Heart right ventricle (tissue), 16 donors: ENCODE results near the gene COL15A1. TPM values are rescaled to one million over a fixed set of nuclear protein-coding genes. Genes with fewer than 3 reads are reported as not detected.
A peak's percentile ranks its signal among the peaks of the same experiment; 100 is the strongest.

Experiments
- ATAC-seq, 8 donors: fragments of 200-7000 bp; cut with Tn5 transposase; one replicate each; pipeline ENCODE4 v1.9.1; 2020; ENCODE audit warnings: mild to moderate bottlenecking in 8 of 8, moderate library complexity in 8 of 8, moderate number of reproducible peaks in 1 of 8
- DNase-seq, 2 donors: peaks; one replicate each; pipeline ENCODE4 v3.0.0-alpha.2; 2020
- H3K27ac ChIP-seq, 10 donors: fragments of 200-600 bp; sonication (generic) in 2 of 10; one replicate each; pipeline versions ENCODE4 v1.5.0 to v1.8.0; 2020 to 2022; ENCODE audit warnings: mild to moderate bottlenecking in 3 of 10
- H3K27me3 ChIP-seq, 7 donors: fragments of 200-600 bp; one replicate each; pipeline ENCODE4 v1.8.0; 2021 to 2022; ENCODE audit warnings: mild to moderate bottlenecking in 2 of 7
- H3K36me3 ChIP-seq, 9 donors: fragments of 200-600 bp; sonication (generic) in 1 of 9; one replicate each; pipeline versions ENCODE4 v1.5.0 to v1.8.0; 2020 to 2022; ENCODE audit warnings: mild to moderate bottlenecking in 2 of 9
- H3K4me1 ChIP-seq, 9 donors: fragments of 200-600 bp; sonication (generic) in 1 of 9; one replicate each; pipeline versions ENCODE4 v1.5.0 to v1.8.0; 2020 to 2022; ENCODE audit warnings: mild to moderate bottlenecking in 4 of 9
- H3K4me3 ChIP-seq, 10 donors: fragments of 200-600 bp; sonication (generic) in 2 of 10; one replicate each; pipeline versions ENCODE4 v1.5.0 to v1.8.0; 2020 to 2022; ENCODE audit warnings: mild to moderate bottlenecking in 7 of 10, moderate library complexity in 2 of 10
- H3K9me3 ChIP-seq, 11 donors: fragments of 200-600 bp in 10 of 11; sonication (generic) in 2 of 11; one replicate each; pipeline versions ENCODE4 v1.5.0 to v1.8.0; 2013 to 2022; ENCODE audit warnings: mild to moderate bottlenecking in 2 of 11, control low read depth in 1 of 11, moderate library complexity in 1 of 11
- CTCF ChIP-seq, 9 donors: fragments of 200-600 bp; sonication (generic) in 2 of 9; IDR thresholded peaks; one replicate each; pipeline versions ENCODE4 v1.5.0 to v1.8.0; 2021 to 2022; ENCODE audit warnings: antibody characterized with exemption in 9 of 9, mild to moderate bottlenecking in 5 of 9, moderate library complexity in 1 of 9
- WGBS, 2 donors: extraction: QIAGEN DNeasy Blood & Tissue Kit; methylation state at CpG; one replicate each; pipeline ENCODE4 v1.1.7; 2013; ENCODE audit warnings: inconsistent platforms in 1 of 2; 5-methylcytosine and 5-hydroxymethylcytosine counted together
- intact Hi-C, 10 donors: fragments of 100-400 bp; cut with DNase I; formaldehyde crosslinking; loops; one replicate each; pipeline versions ENCODE4 v1.11.1 to v1.14.2; 2022
- polyA plus RNA-seq, 2 donors: library from polyadenylated mRNA; stranded (reverse); fragments of 200-250 nt; gene quantifications; one replicate each; pipeline ENCODE4 v1.2.3, GENCODE V29; 2013
- total RNA-seq, 10 donors: library from RNA; stranded (reverse); fragmentation: NEBNext Ultra II Directional in 3 of 10; extraction: Animal tissue kit (Norgen Biotek cat#: 25700) in 3 of 10; gene quantifications; one replicate each; pipeline versions ENCODE4 v1.2.1 to v1.2.4, GENCODE V29; 2021 to 2023
- donor health status: Arrhythmogenic right ventricular cardiomyopathy.
- donor health status: ischemic (EF 13 %, LVEDD 7.1; RV severe dilation, severe dysfunction).
- donor health status: healthy with polysubstance abuse.
- donor health status: DM: no; HTN: yes; CAD: no.
- donor health status: DM: no; HTN: no; CAD: no.
- donor health status: ischemic (EF 25% LVEDD 6.9; RV normal size, moderate dysfunction).
- donor health status: ischemic (EF 25% LVEDD 5.7; RV mildly dilated, moderate dysfunction).
- donor health status: healthy.
- donor health status: DM: yes; HTN: yes; CAD: no.
- donor health status: Ischemic cardiomyopathy.
- donor health status: ischemic (EF 35%, LVEDD 5.7; RV mildly dilated, moderate dysfunction).
- donor health status: nonischemic (EF 11% LVEDD 7.7; RV severe dilation, severe dysfunction).
- donor health status: DM: yes; HTN: yes; CAD: no.
- donor health status: PGD.
- donor health status: ischemic (EF 29% LVEDD 5.4; RV normal size, mild dysfunction).
- donor health status: nonischemic (EF 23%, LVEDD 6.1; RV moderate dilation, normal function).

Gene COL15A1
- total and polyA plus RNA-seq, 12 donors, result 25.6 to 64.8 (median 51.0) TPM

- DNase-seq (no peak), ATAC-seq (no peak)
- no peak overlapping the region for H3K4me3 ChIP-seq
- intact Hi-C loops, result no loop called here
- H3K27me3 ChIP-seq, result no peaks in the 10 kb centered on the region
- peaks cover 0 to 21% (median 0%) of the 10 kb centered on the region in 9 donors for H3K4me1 ChIP-seq
- H3K9me3 ChIP-seq, result peaks cover 0 to 6% (median 0%) of the 10 kb centered on the region in 11 donors
- WGBS, 2 donors, result 89% methylated on average over 10 of the region's 10 CpGs
- H3K27ac ChIP-seq, result no peak overlapping the region
- H3K36me3 ChIP-seq, result peaks cover 0 to 98% (median 12%) of the 10 kb centered on the region in 9 donors
- no peak for TF ChIP-seq CTCF (IDR thresholded peaks at IDR 0.05)
These were observed 73.1 kb downstream of the COL15A1 start for GRCh38 chr9:99016681-99017387.

GRCh38 chr9:99018653-99019052 lies 74.9 kb downstream of the COL15A1 start:
- Histone ChIP-seq H3K4me1 (peaks cover 0 to 33% (median 9%) of the 10 kb centered on the region in 9 donors), H3K4me3 (no peak overlapping the region), H3K27ac (peak overlapping the region in 3 of 10 donors; percentile 25 to 50 (median 29)), H3K9me3 (no peaks in the 10 kb centered on the region), H3K27me3 (peaks cover 0 to 8% (median 0%) of the 10 kb centered on the region in 7 donors), H3K36me3 (peaks cover 0 to 98% (median 8%) of the 10 kb centered on the region in 9 donors)
- TF ChIP-seq CTCF (IDR thresholded peaks at IDR 0.05), result no peak
- DNase-seq (no peak), ATAC-seq (no peak)
- intact Hi-C loops, result no loop called here
- 88 to 91% methylated on average over 1 of the region's 1 CpG for WGBS, 2 donors

GRCh38 chr9:99019510-99020331 lies 76.0 kb downstream of the COL15A1 start:
- H3K27me3 ChIP-seq, result peaks cover 0 to 8% (median 0%) of the 10 kb centered on the region in 7 donors
- H3K4me1 ChIP-seq, result peaks cover 0 to 36% (median 13%) of the 10 kb centered on the region in 9 donors
- peak in 5 of 8 donors; percentile 46 to 73 (median 58) for ATAC-seq
- H3K27ac ChIP-seq, result peak overlapping the region in 8 of 10 donors; percentile 22 to 75 (median 50)
- no peak overlapping the region for H3K4me3 ChIP-seq
- H3K36me3 ChIP-seq, result peaks cover 0 to 98% (median 8%) of the 10 kb centered on the region in 9 donors
- intact Hi-C loops, result loop anchor here in 1 of 10 donors (5.0 kb wide), 1 partner anchor 53 kb away; no protein-coding TSS in a partner anchor
- WGBS, 2 donors, result 78 to 80% methylated on average over 4 of the region's 4 CpGs
- no peak for DNase-seq
- H3K9me3 ChIP-seq, result no peaks in the 10 kb centered on the region
- no peak for TF ChIP-seq CTCF (IDR thresholded peaks at IDR 0.05)

- 93 to 94% methylated on average over 8 of the region's 8 CpGs for WGBS, 2 donors
- H3K9me3 ChIP-seq, result no peaks in the 10 kb centered on the region
- ATAC-seq, result no peak
- no peak for TF ChIP-seq CTCF (IDR thresholded peaks at IDR 0.05)
- peaks cover 0 to 36% (median 13%) of the 10 kb centered on the region in 9 donors for H3K4me1 ChIP-seq
- no peak for DNase-seq
- intact Hi-C loops, result loop anchor here in 1 of 10 donors (5.0 kb wide), 1 partner anchor 51 kb away; no protein-coding TSS in a partner anchor
- no peak overlapping the region for H3K4me3 ChIP-seq
- peaks cover 0 to 8% (median 0%) of the 10 kb centered on the region in 7 donors for H3K27me3 ChIP-seq
- peak overlapping the region in 7 of 10 donors; percentile 22 to 75 (median 53) for H3K27ac ChIP-seq
- H3K36me3 ChIP-seq, result peaks cover 0 to 98% (median 12%) of the 10 kb centered on the region in 9 donors
These were observed 77.2 kb downstream of the COL15A1 start for GRCh38 chr9:99020786-99021436.
